SK-N-SH treated with all-trans-retinoic acid at 6 μM for 48 hours (cell line): Measurements from ENCODE around the gene AADAT.

Experiments used
- ARNTL ChIP-seq: fragments of 450-650 bp; formaldehyde crosslinking; IDR thresholded peaks from 2 replicates; pipeline ENCODE4 v1.5.0; 2020; ENCODE audit warnings: low read depth, mild to moderate bottlenecking, moderate library complexity, borderline replicate concordance
- BACH2 ChIP-seq: fragments of 250-450 bp; sonication (Bioruptor Pico); IDR thresholded peaks from 2 replicates; pipeline ENCODE4 v1.9.0; 2021; ENCODE audit warnings: mild to moderate bottlenecking, borderline replicate concordance
- CSDC2 ChIP-seq: fragments of 250-450 bp; sonication (Bioruptor Pico); IDR thresholded peaks from 2 replicates; pipeline ENCODE4 v1.5.0; 2020; ENCODE audit warnings: mild to moderate bottlenecking, moderate library complexity
- GLIS3 ChIP-seq: fragments of 250-450 bp; sonication (Bioruptor Pico); IDR thresholded peaks from 2 replicates; pipeline ENCODE4 v1.5.0; 2020; ENCODE audit warnings: mild to moderate bottlenecking, moderate library complexity
- ISL1 ChIP-seq: fragments of 250-450 bp; sonication (Bioruptor Pico); IDR thresholded peaks from 2 replicates; pipeline ENCODE4 v2.1.2; 2022; ENCODE audit warnings: mild to moderate bottlenecking, moderate library complexity
- POU6F1 ChIP-seq: fragments of 250-450 bp; sonication (Bioruptor Pico); IDR thresholded peaks from 2 replicates; pipeline ENCODE4 v1.8.0; 2021; ENCODE audit warnings: low read depth, mild to moderate bottlenecking, moderate library complexity, borderline replicate concordance
- RARB ChIP-seq: fragments of 250-450 bp; sonication (Bioruptor Pico); IDR thresholded peaks from 2 replicates; pipeline ENCODE4 v1.8.0; 2021; ENCODE audit warnings: mild to moderate bottlenecking, moderate library complexity
- TCF4 ChIP-seq: fragments of 250-450 bp; sonication (Bioruptor Pico); IDR thresholded peaks from 2 replicates; pipeline ENCODE4 v1.8.0; 2021; ENCODE audit warnings: mild to moderate bottlenecking, moderate library complexity, borderline replicate concordance
- ZFP30 ChIP-seq: fragments of 450-650 bp; formaldehyde crosslinking; IDR thresholded peaks from 2 replicates; pipeline ENCODE4 v1.5.0; 2022; ENCODE audit warnings: mild to moderate bottlenecking, moderate library complexity
- ZNF565 ChIP-seq: fragments of 450-650 bp; formaldehyde crosslinking; conservative IDR thresholded peaks from 2 replicates; pipeline ENCODE4 v1.5.0; 2020; ENCODE audit warnings: low read depth, mild to moderate bottlenecking, moderate library complexity

DNA sequence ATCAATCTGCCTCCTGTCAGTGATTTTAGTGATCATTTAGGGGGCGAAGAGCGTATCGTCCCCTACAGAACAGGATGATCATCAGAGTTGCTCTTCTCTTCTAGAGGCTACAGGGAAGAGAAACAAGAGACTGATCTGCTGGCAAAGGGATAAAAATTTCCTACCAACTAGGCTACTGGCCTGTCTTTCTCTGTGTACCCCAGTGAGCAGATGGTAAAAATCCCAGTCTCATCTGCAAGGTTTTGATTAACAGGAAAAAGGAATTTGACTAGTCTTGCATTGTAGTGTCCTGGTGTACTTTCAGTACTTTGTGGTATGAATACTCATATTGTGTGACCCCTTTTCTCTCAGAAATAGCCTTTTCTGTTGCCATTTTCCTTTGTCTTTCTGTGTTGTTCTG, 21.8 kb upstream of the AADAT start:
- TF ChIP-seq ZNF565 (CRISPR knock-in tag) (no peak), BACH2 (CRISPR knock-in tag) (no peak), ARNTL (CRISPR knock-in tag) (no peak), CSDC2 (CRISPR knock-in tag) (no peak), POU6F1 (CRISPR knock-in tag) (no peak), GLIS3 (no peak), ZFP30 (no peak), TCF4 (CRISPR knock-in tag) (no peak), ISL1 (no peak), RARB (no peak)
